Erythroblast (primary cell): ENCODE results near the gene CHD2.

ENCODE experiments used
- GATA1 ChIP-seq: IDR thresholded peaks from 2 replicates; pipeline ENCODE4 v1.6.1; 2011; ENCODE audit warnings: low read depth, mild to moderate bottlenecking, control low read depth, low read length, moderate library complexity
- POLR2A ChIP-seq: IDR thresholded peaks from 2 replicates; pipeline ENCODE4 v1.6.1; 2011; ENCODE audit warnings: mild to moderate bottlenecking, low read length

- TF ChIP-seq POLR2A (no peak), GATA1 (no peak)
Measured at GRCh38 chr15:93067649-93068085, 167.5 kb downstream of the CHD2 start.
